Astrocyte (in vitro differentiated cells and primary cell): ENCODE measurements around the gene CXorf65.

Experiments used
- CTCF ChIP-seq: IDR thresholded peaks from 2 replicates; pipeline ENCODE4 v1.5.1; 2011; ENCODE audit warnings: low read depth, mild to moderate bottlenecking, inconsistent platforms, low read length, moderate library complexity; ENCODE audit not compliant: insufficient read depth
- EZH2 ChIP-seq: IDR thresholded peaks from 2 replicates; pipeline ENCODE4 v1.6.1; 2012; ENCODE audit warnings: mild to moderate bottlenecking, low read length, inconsistent platforms; ENCODE audit not compliant: insufficient read depth

- TF ChIP-seq CTCF (no peak), EZH2 (no peak)
Observed at GRCh38 chrX:71085900-71086299, 20.6 kb downstream of the CXorf65 start.
